Keratinocyte (primary cell): Measurements from ENCODE around the gene ARID1B. TPM values are rescaled to one million over a fixed set of nuclear protein-coding genes. Genes with fewer than 3 reads are reported as not detected.

ENCODE experiments used
- DNase-seq: peaks from one replicate; pipeline ENCODE4 v3.0.0-alpha.2; 2011; ENCODE audit warnings: low read depth, missing footprints, low spot score
- FAIRE-seq: peaks from 2 replicates; lab custom pipeline; 2011; peaks lifted over from hg19 to GRCh38; lab: Jason Lieb, UNC
- H2AFZ ChIP-seq: 2 replicates; pipeline ENCODE4 v1.6.0; 2012; ENCODE audit warnings: low read length, control low read depth, inconsistent platforms; ENCODE audit not compliant: control insufficient read depth
- H3K27ac ChIP-seq: 2 replicates; pipeline ENCODE4 v1.5.1; 2011; ENCODE audit warnings: low read length; ENCODE audit not compliant: control insufficient read depth, insufficient read depth
- H3K27me3 ChIP-seq: 3 replicates; pipeline ENCODE4 v1.6.0; 2011; ENCODE audit warnings: low read length; ENCODE audit not compliant: control insufficient read depth, insufficient read depth; ENCODE audit errors: extremely low read depth
- H3K36me3 ChIP-seq, 2 experiments: 2 replicates in 1 of 2; 3 replicates in 1 of 2; pipeline ENCODE4 v1.5.1; 2011; ENCODE audit warnings: low read length in 2 of 2, mild to moderate bottlenecking in 1 of 2; ENCODE audit not compliant: control insufficient read depth in 2 of 2, insufficient read depth in 2 of 2; ENCODE audit errors: extremely low read depth in 1 of 2
- H3K4me1 ChIP-seq: 3 replicates; pipeline ENCODE4 v1.5.1; 2011; ENCODE audit warnings: low read length; ENCODE audit not compliant: control insufficient read depth, insufficient read depth; ENCODE audit errors: extremely low read depth
- H3K4me2 ChIP-seq: 3 replicates; pipeline ENCODE4 v1.6.0; 2011; ENCODE audit warnings: low read depth, low read length; ENCODE audit not compliant: control insufficient read depth, insufficient read depth; ENCODE audit errors: extremely low read depth
- H3K4me3 ChIP-seq, 3 experiments: fragments of 200-600 bp in 1 of 3; sonication (generic) in 1 of 3; 2 replicates in 2 of 3; 3 replicates in 1 of 3; pipeline ENCODE4 v1.5.1; 2011 to 2016; ENCODE audit warnings: low read length in 3 of 3, mild to moderate bottlenecking in 3 of 3, control low read depth in 2 of 3, inconsistent platforms in 1 of 3, low read depth in 1 of 3, mixed read lengths in 1 of 3, mixed run types in 1 of 3, moderate library complexity in 1 of 3; ENCODE audit not compliant: control insufficient read depth in 2 of 3, insufficient read depth in 2 of 3; ENCODE audit errors: extremely low read depth in 1 of 3
- H3K79me2 ChIP-seq: 2 replicates; pipeline ENCODE4 v1.6.0; 2012; ENCODE audit warnings: low read length; ENCODE audit not compliant: control insufficient read depth, insufficient read depth
- H3K9ac ChIP-seq: 3 replicates; pipeline ENCODE4 v1.6.0; 2011; ENCODE audit warnings: low read length; ENCODE audit not compliant: control insufficient read depth, insufficient read depth; ENCODE audit errors: extremely low read depth
- H3K9me1 ChIP-seq: 3 replicates; pipeline ENCODE4 v1.6.0; 2011; ENCODE audit warnings: low read length; ENCODE audit not compliant: control insufficient read depth, insufficient read depth; ENCODE audit errors: extremely low read depth
- H3K9me3 ChIP-seq: 2 replicates; pipeline ENCODE4 v1.5.1; 2012; ENCODE audit warnings: low read depth, low read length; ENCODE audit not compliant: control insufficient read depth
- H4K20me1 ChIP-seq: 3 replicates; pipeline ENCODE4 v1.6.0; 2011; ENCODE audit warnings: low read length; ENCODE audit not compliant: control insufficient read depth, insufficient read depth; ENCODE audit errors: extremely low read depth
- EZH2 ChIP-seq: IDR thresholded peaks from one replicate; pipeline ENCODE4 v1.6.1; 2012; ENCODE audit warnings: inconsistent platforms, mild to moderate bottlenecking, low read length, moderate library complexity
- dilution Hi-C: fragments of 300-500 bp; cut with MboI; formaldehyde crosslinking; loops from one replicate; pipeline ENCODE4 v1.7.0; 2020; ENCODE audit warnings: low sequenced_read_pairs; ENCODE audit not compliant: extremely low pct_ligation_motif_present
- polyA plus RNA-seq, 5 experiments: library from polyadenylated mRNA; depleted of rRNA in 3 of 5; stranded (reverse) in 3 of 5; stranded (forward) in 1 of 5; unstranded in 1 of 5; fragments of >200 nt; gene quantifications; 1 replicate in 1 of 5; 2 replicates in 3 of 5; 3 replicates in 1 of 5; pipeline versions ENCODE4 v1.2.1 to v1.2.3, GENCODE V29; 2011 to 2012; ENCODE audit warnings: missing spikeins in 2 of 5, low read depth in 1 of 5, low replicate concordance in 1 of 5
- TF ChIP-seq, protein P1 (sequence below), 3 experiments: IDR thresholded peaks in 1 of 3; conservative IDR thresholded peaks in 1 of 3; optimal IDR thresholded peaks in 1 of 3; 2 replicates in 2 of 3; 3 replicates in 1 of 3; pipeline versions ENCODE3 to v1.5.1; 2011; ENCODE audit warnings: low read length in 3 of 3, mild to moderate bottlenecking in 3 of 3, moderate library complexity in 2 of 3, control low read depth in 1 of 3, inconsistent platforms in 1 of 3; ENCODE audit not compliant: insufficient read depth in 2 of 3; ENCODE audit errors: extremely low read depth in 1 of 3

The ARID1B gene
- polyA plus RNA-seq, 1 donor (not counting 4 experiments of a cell fraction or from before 2014, with no cell fraction given): 14.9 TPM

DNA sequence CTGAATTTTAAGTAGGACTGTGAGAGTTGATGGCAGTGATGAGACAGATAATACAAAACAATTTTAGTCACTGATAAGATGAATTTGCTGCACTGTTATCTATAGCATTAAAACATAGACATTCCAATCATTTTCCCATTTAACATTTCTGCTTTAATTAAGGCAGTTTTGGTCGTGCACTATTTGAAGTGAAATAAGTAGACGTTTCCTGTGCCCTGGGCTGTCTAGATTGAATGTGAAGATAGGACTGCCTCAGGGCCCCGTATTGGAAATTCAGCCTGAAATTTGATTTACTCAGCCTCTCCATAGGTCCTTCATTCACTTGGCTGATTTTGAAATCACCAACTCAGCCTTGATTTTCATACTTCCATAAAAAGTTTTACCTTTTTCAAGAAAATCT lies 48.3 kb downstream of the ARID1B start:
- no peak overlapping the region for H3K9ac ChIP-seq
- no peaks in the 10 kb centered on the region for H3K27me3 ChIP-seq
- peaks cover 6% of the 10 kb centered on the region for H3K9me1 ChIP-seq
- DNase-seq (no peak), FAIRE-seq (no peak)
- no peak overlapping the region for H3K27ac ChIP-seq
- H3K4me1 ChIP-seq: peaks cover 15% of the 10 kb centered on the region
- H4K20me1 ChIP-seq: peaks cover 9% of the 10 kb centered on the region
- peaks cover 70% of the 10 kb centered on the region for H3K79me2 ChIP-seq
- no peak overlapping the region for H3K4me2 ChIP-seq
- H2AFZ ChIP-seq: no peak overlapping the region
- H3K4me3 ChIP-seq: no peak overlapping the region
- no peaks in the 10 kb centered on the region for H3K9me3 ChIP-seq
- TF ChIP-seq, protein P1, sequence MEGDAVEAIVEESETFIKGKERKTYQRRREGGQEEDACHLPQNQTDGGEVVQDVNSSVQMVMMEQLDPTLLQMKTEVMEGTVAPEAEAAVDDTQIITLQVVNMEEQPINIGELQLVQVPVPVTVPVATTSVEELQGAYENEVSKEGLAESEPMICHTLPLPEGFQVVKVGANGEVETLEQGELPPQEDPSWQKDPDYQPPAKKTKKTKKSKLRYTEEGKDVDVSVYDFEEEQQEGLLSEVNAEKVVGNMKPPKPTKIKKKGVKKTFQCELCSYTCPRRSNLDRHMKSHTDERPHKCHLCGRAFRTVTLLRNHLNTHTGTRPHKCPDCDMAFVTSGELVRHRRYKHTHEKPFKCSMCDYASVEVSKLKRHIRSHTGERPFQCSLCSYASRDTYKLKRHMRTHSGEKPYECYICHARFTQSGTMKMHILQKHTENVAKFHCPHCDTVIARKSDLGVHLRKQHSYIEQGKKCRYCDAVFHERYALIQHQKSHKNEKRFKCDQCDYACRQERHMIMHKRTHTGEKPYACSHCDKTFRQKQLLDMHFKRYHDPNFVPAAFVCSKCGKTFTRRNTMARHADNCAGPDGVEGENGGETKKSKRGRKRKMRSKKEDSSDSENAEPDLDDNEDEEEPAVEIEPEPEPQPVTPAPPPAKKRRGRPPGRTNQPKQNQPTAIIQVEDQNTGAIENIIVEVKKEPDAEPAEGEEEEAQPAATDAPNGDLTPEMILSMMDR (optimal IDR thresholded peaks at IDR 0.05 in 1 of 3, IDR thresholded peaks at IDR 0.05 in 1 of 3, conservative IDR thresholded peaks at IDR 0.05 in 1 of 3; ENCODE audit: extremely low read depth in 1 of 3, insufficient read depth in 2 of 3, low read length in 3 of 3): no peak
- TF ChIP-seq EZH2: no peak
- H3K36me3 ChIP-seq: peaks cover 0 to 5% of the 10 kb centered on the region in 2 experiments
- dilution Hi-C loops: no loop called here

DNA sequence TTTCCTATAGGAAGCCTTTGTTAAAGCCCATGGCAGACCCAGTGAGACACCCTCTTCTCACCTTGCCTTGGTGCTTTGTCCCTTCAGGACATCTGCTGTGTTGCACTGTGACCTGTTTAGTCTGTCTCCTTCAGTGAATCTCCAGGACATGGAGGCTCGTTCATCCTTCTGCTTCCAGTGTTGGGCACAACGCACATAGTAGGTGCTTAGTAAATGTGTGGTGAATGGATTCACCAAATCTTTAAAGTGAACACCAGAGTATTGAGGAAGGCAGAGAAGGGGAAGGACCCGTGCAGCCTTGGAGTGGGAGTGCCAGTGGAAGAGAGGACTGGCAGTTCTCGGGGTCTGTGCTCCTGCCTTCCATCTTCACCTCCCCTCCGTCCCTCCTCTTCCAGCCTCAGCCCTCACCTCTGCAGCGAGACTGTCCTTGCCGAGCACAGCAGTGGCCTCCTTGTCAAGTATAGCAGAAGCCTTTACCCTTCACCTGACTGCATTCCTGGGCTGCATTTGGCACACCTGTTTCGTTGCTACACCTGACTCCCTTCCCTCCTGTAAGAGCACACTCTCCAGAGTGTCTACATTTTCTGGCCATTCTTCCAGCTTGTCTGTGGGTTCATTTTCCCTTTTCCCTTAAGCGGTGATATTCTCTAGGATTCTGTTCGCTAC lies 49.2 kb downstream of the ARID1B start:
- no peak for TF ChIP-seq EZH2
- TF ChIP-seq, protein P1 (optimal IDR thresholded peaks at IDR 0.05 in 1 of 3, IDR thresholded peaks at IDR 0.05 in 1 of 3, conservative IDR thresholded peaks at IDR 0.05 in 1 of 3; ENCODE audit: extremely low read depth in 1 of 3, insufficient read depth in 2 of 3, low read length in 3 of 3): no peak
- Histone ChIP-seq H3K9me1 (peaks cover 6% of the 10 kb centered on the region), H3K79me2 (peaks cover 67% of the 10 kb centered on the region), H3K4me2 (no peak overlapping the region), H3K27me3 (no peaks in the 10 kb centered on the region), H3K9me3 (no peaks in the 10 kb centered on the region), H3K9ac (no peak overlapping the region), H3K4me1 (peaks cover 15% of the 10 kb centered on the region), H2AFZ (no peak overlapping the region), H3K27ac (no peak overlapping the region), H3K36me3 (peaks cover 0 to 5% of the 10 kb centered on the region in 2 experiments), H4K20me1 (peaks cover 14% of the 10 kb centered on the region), H3K4me3 (no peak overlapping the region)
- DNase-seq (no peak), FAIRE-seq (no peak)
- dilution Hi-C loops: no loop called here
